WTC11 (cell line): ENCODE results near the gene FAM209B. TPM values are rescaled to one million over a fixed set of nuclear protein-coding genes. Genes with fewer than 3 reads are reported as not detected.

Source experiments
- ATAC-seq: fragments of 200-7000 bp; cut with Tn5 transposase; 2 replicates; pipeline ENCODE4 v1.10.0; 2021; ENCODE audit warnings: mild to moderate bottlenecking, moderate library complexity
- CTCF ChIA-PET: fragments of 300-600 bp; sonication (Branson Sonifier 250); formaldehyde crosslinking; loops from one replicate; lab custom pipeline; 2021; ENCODE audit warnings: antibody characterized with exemption; lab: Charles Lee
- POLR2A ChIA-PET: fragments of 350-600 bp; sonication (Branson Sonifier 250); formaldehyde crosslinking; loops from one replicate; lab custom pipeline; 2021; ENCODE audit warnings: antibody characterized with exemption; lab: Charles Lee
- DNase-seq: peaks from one replicate; pipeline ENCODE4 v3.0.0; 2021; ENCODE audit warnings: low spot score
- H3K27ac Mint-ChIP-seq: 2 replicates; pipeline ENCODE4 v1.8.0; 2021; ENCODE audit warnings: mixed read lengths
- H3K27me3 Mint-ChIP-seq: 2 replicates; pipeline ENCODE4 v1.8.0; 2021; ENCODE audit warnings: low read depth, mild to moderate bottlenecking, moderate library complexity, mixed read lengths
- H3K36me3 Mint-ChIP-seq: 2 replicates; pipeline ENCODE4 v1.8.0; 2021; ENCODE audit warnings: mixed read lengths
- H3K4me1 Mint-ChIP-seq: 2 replicates; pipeline ENCODE4 v1.8.0; 2022; ENCODE audit warnings: mixed read lengths
- H3K4me3 Mint-ChIP-seq: 2 replicates; pipeline ENCODE4 v1.8.0; 2021; ENCODE audit warnings: mild to moderate bottlenecking, moderate library complexity, mixed read lengths
- H3K9me3 Mint-ChIP-seq: 2 replicates; pipeline ENCODE4 v1.8.0; 2021; ENCODE audit warnings: mixed read lengths
- EMX1 ChIP-seq: fragments of 250-450 bp; sonication (Bioruptor Pico); IDR thresholded peaks from 2 replicates; pipeline ENCODE4 v1.8.0; 2021; ENCODE audit warnings: mild to moderate bottlenecking
- ETV6 ChIP-seq: sonication (generic); formaldehyde crosslinking; IDR thresholded peaks from 2 replicates; pipeline ENCODE4 v1.8.1; 2022; ENCODE audit warnings: mild to moderate bottlenecking, missing genetic modification reagents
- FOXP4 ChIP-seq: sonication (generic); formaldehyde crosslinking; IDR thresholded peaks from 2 replicates; pipeline ENCODE4 v1.8.0; 2022; ENCODE audit warnings: mild to moderate bottlenecking, missing genetic modification reagents
- IRF2 ChIP-seq: sonication (generic); formaldehyde crosslinking; IDR thresholded peaks from 2 replicates; pipeline ENCODE4 v1.8.0; 2022; ENCODE audit warnings: low read depth, missing genetic modification reagents, borderline replicate concordance
- JAZF1 ChIP-seq: fragments of 250-450 bp; sonication (Bioruptor Pico); IDR thresholded peaks from 2 replicates; pipeline ENCODE4 v1.9.0; 2021; ENCODE audit warnings: moderate library complexity, mild to moderate bottlenecking, inconsistent platforms
- MXD4 ChIP-seq: fragments of 250-450 bp; sonication (Bioruptor Pico); IDR thresholded peaks from 2 replicates; pipeline ENCODE4 v1.8.0; 2021; ENCODE audit warnings: mild to moderate bottlenecking, moderate library complexity, borderline replicate concordance
- NFE2L1 ChIP-seq: sonication (generic); formaldehyde crosslinking; IDR thresholded peaks from 2 replicates; pipeline ENCODE4 v1.8.1; 2023; ENCODE audit warnings: missing genetic modification reagents
- NR3C1 ChIP-seq: sonication (generic); formaldehyde crosslinking; conservative IDR thresholded peaks from 2 replicates; pipeline ENCODE4 v1.8.1; 2023; ENCODE audit warnings: low read depth, mild to moderate bottlenecking, missing genetic modification reagents
- TCF7 ChIP-seq: sonication (generic); formaldehyde crosslinking; IDR thresholded peaks from 2 replicates; pipeline ENCODE4 v1.8.0; 2022; ENCODE audit warnings: mild to moderate bottlenecking, low read depth, missing genetic modification reagents, moderate library complexity
- ZNF138 ChIP-seq: sonication (generic); formaldehyde crosslinking; conservative IDR thresholded peaks from 2 replicates; pipeline ENCODE4 v1.8.1; 2022; ENCODE audit warnings: mild to moderate bottlenecking, moderate library complexity, missing genetic modification reagents
- ZNF263 ChIP-seq: sonication (generic); formaldehyde crosslinking; IDR thresholded peaks from 2 replicates; pipeline ENCODE4 v1.8.1; 2022; ENCODE audit warnings: low read depth, mild to moderate bottlenecking, moderate library complexity, missing genetic modification reagents
- ZNF396 ChIP-seq: fragments of 250-450 bp; sonication (Bioruptor Pico); IDR thresholded peaks from 2 replicates; pipeline ENCODE4 v1.8.0; 2021; ENCODE audit warnings: mild to moderate bottlenecking, moderate library complexity, borderline replicate concordance
- total RNA-seq: library from RNA; stranded (reverse); gene quantifications from 3 replicates; pipeline ENCODE4 v1.2.3, GENCODE V29; 2021
- TF ChIP-seq, protein P1 (sequence below): fragments of 250-450 bp; sonication (Bioruptor Pico); IDR thresholded peaks from 2 replicates; pipeline ENCODE4 v2.1.2; 2022; ENCODE audit warnings: mild to moderate bottlenecking, moderate library complexity
- TF ChIP-seq, protein P2 (sequence below): sonication (generic); formaldehyde crosslinking; IDR thresholded peaks from 2 replicates; pipeline ENCODE4 v1.8.1; 2023; ENCODE audit warnings: mild to moderate bottlenecking, missing genetic modification reagents, borderline replicate concordance
- TF ChIP-seq, protein P3 (sequence below): fragments of 250-450 bp; sonication (Bioruptor Pico); IDR thresholded peaks from 2 replicates; pipeline ENCODE4 v1.8.0; 2021; ENCODE audit warnings: mild to moderate bottlenecking
- TF ChIP-seq, protein P4 (sequence below): sonication (generic); formaldehyde crosslinking; IDR thresholded peaks from 2 replicates; pipeline ENCODE4 v1.8.1; 2023; ENCODE audit warnings: mild to moderate bottlenecking, missing genetic modification reagents, moderate library complexity

FAM209B gene
- total RNA-seq, 1 experiment from 2014 or later: 0.68 TPM

GRCh38 chr20:56537997-56538396 is 5.0 kb downstream of the FAM209B start:
- ATAC-seq (no peak), DNase-seq (no peak)
- TF ChIP-seq ZNF263 (CRISPR knock-in tag): no peak
- no peak for TF ChIP-seq EMX1 (CRISPR knock-in tag)
- TF ChIP-seq TCF7 (CRISPR knock-in tag): no peak
- no peak for TF ChIP-seq ETV6 (CRISPR knock-in tag)
- TF ChIP-seq, protein P1, sequence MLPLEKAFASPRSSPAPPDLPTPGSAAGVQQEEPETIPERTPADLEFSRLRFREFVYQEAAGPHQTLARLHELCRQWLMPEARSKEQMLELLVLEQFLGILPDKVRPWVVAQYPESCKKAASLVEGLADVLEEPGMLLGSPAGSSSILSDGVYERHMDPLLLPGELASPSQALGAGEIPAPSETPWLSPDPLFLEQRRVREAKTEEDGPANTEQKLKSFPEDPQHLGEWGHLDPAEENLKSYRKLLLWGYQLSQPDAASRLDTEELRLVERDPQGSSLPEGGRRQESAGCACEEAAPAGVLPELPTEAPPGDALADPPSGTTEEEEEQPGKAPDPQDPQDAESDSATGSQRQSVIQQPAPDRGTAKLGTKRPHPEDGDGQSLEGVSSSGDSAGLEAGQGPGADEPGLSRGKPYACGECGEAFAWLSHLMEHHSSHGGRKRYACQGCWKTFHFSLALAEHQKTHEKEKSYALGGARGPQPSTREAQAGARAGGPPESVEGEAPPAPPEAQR (CRISPR knock-in tag): no peak
- TF ChIP-seq, protein P2, sequence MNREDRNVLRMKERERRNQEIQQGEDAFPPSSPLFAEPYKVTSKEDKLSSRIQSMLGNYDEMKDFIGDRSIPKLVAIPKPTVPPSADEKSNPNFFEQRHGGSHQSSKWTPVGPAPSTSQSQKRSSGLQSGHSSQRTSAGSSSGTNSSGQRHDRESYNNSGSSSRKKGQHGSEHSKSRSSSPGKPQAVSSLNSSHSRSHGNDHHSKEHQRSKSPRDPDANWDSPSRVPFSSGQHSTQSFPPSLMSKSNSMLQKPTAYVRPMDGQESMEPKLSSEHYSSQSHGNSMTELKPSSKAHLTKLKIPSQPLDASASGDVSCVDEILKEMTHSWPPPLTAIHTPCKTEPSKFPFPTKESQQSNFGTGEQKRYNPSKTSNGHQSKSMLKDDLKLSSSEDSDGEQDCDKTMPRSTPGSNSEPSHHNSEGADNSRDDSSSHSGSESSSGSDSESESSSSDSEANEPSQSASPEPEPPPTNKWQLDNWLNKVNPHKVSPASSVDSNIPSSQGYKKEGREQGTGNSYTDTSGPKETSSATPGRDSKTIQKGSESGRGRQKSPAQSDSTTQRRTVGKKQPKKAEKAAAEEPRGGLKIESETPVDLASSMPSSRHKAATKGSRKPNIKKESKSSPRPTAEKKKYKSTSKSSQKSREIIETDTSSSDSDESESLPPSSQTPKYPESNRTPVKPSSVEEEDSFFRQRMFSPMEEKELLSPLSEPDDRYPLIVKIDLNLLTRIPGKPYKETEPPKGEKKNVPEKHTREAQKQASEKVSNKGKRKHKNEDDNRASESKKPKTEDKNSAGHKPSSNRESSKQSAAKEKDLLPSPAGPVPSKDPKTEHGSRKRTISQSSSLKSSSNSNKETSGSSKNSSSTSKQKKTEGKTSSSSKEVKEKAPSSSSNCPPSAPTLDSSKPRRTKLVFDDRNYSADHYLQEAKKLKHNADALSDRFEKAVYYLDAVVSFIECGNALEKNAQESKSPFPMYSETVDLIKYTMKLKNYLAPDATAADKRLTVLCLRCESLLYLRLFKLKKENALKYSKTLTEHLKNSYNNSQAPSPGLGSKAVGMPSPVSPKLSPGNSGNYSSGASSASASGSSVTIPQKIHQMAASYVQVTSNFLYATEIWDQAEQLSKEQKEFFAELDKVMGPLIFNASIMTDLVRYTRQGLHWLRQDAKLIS (CRISPR knock-in tag): no peak
- no peak for TF ChIP-seq ZNF396 (CRISPR knock-in tag)
- no peak for TF ChIP-seq JAZF1 (CRISPR knock-in tag)
- no peak for TF ChIP-seq FOXP4
- TF ChIP-seq ZNF138: no peak
- TF ChIP-seq, protein P3, sequence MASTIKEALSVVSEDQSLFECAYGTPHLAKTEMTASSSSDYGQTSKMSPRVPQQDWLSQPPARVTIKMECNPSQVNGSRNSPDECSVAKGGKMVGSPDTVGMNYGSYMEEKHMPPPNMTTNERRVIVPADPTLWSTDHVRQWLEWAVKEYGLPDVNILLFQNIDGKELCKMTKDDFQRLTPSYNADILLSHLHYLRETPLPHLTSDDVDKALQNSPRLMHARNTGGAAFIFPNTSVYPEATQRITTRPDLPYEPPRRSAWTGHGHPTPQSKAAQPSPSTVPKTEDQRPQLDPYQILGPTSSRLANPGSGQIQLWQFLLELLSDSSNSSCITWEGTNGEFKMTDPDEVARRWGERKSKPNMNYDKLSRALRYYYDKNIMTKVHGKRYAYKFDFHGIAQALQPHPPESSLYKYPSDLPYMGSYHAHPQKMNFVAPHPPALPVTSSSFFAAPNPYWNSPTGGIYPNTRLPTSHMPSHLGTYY: no peak
- no peak for TF ChIP-seq MXD4 (CRISPR knock-in tag)
- ChIA-PET CTCF (interaction anchor here (0.5 kb wide), 1 partner anchor 10 kb away, joined by 3 read pairs; no protein-coding TSS in a partner anchor), POLR2A (no interaction called here)
- Mint-ChIP-seq H3K4me3 (no peak overlapping the region), H3K36me3 (no peaks in the 10 kb centered on the region), H3K9me3 (no peaks in the 10 kb centered on the region), H3K4me1 (no peaks in the 10 kb centered on the region), H3K27me3 (no peaks in the 10 kb centered on the region), H3K27ac (no peak overlapping the region)

- TF ChIP-seq TCF7 (CRISPR knock-in tag): no peak
- no peak for TF ChIP-seq NR3C1
- no peak for TF ChIP-seq IRF2 (CRISPR knock-in tag)
- TF ChIP-seq, protein P4, sequence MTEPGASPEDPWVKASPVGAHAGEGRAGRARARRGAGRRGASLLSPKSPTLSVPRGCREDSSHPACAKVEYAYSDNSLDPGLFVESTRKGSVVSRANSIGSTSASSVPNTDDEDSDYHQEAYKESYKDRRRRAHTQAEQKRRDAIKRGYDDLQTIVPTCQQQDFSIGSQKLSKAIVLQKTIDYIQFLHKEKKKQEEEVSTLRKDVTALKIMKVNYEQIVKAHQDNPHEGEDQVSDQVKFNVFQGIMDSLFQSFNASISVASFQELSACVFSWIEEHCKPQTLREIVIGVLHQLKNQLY (CRISPR knock-in tag): no peak
- no peak for TF ChIP-seq NFE2L1 (CRISPR knock-in tag)
- CTCF ChIA-PET: interaction anchor here (0.6 kb wide), 1 partner anchor 508 kb away, joined by 5 read pairs; no protein-coding TSS in a partner anchor
- Mint-ChIP-seq H3K4me1 (no peaks in the 10 kb centered on the region), H3K9me3 (no peaks in the 10 kb centered on the region; the same call in 1 of the 2 replicates), H3K36me3 (no peaks in the 10 kb centered on the region), H3K27ac (no peak overlapping the region), H3K27me3 (no peaks in the 10 kb centered on the region), H3K4me3 (no peak overlapping the region)
- no peak for DNase-seq
- POLR2A ChIA-PET: no interaction called here
- no peak for ATAC-seq
Measured at GRCh38 chr20:56540415-56540814, 7.4 kb downstream of the FAM209B start.
